ENCODE measurements around the gene RARA. TPM values are rescaled to one million over a fixed set of nuclear protein-coding genes. Genes with fewer than 3 reads are reported as not detected.

RARA gene
- total RNA-seq, 1 donor from 2014 or later, result 35.1 TPM

DNA sequence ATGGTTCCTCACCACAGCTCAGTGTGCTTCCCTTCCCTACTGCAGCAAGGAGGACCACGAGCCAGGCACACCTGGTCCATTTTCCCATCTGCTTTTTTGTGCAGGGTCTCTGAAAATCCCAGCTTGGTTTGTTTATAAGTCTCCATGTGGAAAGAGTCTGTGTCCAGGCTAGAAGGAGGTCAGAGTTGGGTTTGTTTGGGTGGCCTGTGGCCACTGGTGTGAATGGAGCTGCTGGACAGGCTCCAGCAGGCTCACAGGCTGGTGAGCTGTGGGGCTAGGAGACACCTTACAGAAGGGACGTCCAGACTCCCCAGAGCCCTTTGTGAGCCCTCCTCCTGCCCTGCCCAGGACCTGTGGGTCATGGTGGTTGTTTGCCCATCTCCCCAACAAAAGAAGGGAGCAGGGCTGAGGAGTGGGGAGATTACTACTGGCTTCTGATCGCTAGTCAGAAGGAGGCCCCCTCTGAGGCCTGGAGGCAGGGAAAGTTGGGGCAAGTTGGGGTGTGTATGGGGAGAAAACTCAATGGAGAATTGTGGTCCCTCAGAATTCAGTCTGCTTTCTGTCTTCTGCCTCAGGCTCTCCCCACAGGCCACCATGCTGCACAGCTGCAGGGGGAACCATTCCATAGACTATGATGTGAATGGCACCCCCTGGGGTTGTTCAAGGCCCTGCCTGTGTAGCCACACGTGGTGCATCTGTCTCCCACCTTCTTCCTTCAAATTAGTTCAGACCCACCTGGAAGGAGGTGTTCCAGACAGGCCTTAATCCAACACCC, 4.1 kb downstream of the RARA start:
- no peaks in the 10 kb centered on the region for H3K36me3 Mint-ChIP-seq (ENCODE audit: low read depth)
- no peak for DNase-seq (ENCODE audit: low spot score)
- intact Hi-C loops (cut with micrococcal nuclease), result no loop called here
- no peaks in the 10 kb centered on the region for H3K27me3 Mint-ChIP-seq (ENCODE audit: low read depth)
- peaks cover 39% of the 10 kb centered on the region for H3K4me1 Mint-ChIP-seq (ENCODE audit: low read depth)
- H3K27ac Mint-ChIP-seq, result no peak overlapping the region
- no peaks in the 10 kb centered on the region for H3K9me3 Mint-ChIP-seq
- H3K4me3 Mint-ChIP-seq (ENCODE audit: low read depth), result no peak overlapping the region

DNA sequence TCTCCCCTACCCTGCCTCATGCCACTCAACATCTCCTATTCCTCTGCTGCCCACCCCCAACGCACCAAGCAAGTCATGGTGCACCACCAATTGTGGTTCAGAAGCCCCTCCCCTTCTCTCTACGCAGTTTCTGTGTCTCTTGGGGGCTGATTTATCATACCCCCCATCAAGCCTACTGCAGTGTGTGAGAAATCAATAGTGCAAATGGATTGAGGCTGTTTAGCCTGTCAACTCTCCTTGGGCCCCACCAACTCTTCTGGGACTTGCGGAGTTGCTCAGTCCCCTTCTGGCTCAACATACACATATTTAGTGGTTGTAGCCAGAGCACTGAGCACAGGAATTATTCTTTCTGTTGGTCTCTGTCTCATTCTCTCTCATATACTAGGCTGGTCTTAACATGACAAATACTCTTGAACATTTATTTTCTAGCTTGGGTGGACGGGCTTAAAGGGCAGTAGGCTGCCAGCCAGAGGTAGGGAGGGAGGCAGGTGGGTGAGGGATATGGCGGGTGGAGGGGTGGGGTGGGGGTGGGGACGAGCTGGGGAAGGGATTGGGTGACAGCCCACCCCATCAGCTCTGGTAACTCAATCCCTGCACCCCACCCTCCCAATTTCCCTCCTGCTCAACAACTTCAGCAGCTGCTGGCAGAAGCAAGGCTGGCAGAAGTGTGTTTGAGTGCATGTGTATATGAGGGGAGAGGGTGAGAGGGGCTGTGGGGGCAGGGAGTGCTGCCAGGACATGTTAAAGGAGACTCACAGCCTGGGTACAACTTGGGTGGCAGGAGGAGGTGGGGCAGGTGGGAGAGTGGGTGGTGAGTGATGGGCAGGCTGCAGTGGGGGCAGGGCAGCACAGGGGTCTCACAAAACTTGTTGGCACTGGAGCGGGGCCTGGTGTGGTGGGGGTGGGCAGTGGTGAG, 4.9 kb downstream of the RARA start:
- peak overlapping the region; percentile 33 for H3K27ac Mint-ChIP-seq
- H3K36me3 Mint-ChIP-seq (ENCODE audit: low read depth), result no peaks in the 10 kb centered on the region
- no peak for DNase-seq (ENCODE audit: low spot score)
- intact Hi-C loops (cut with micrococcal nuclease), result no loop called here
- no peak overlapping the region for H3K4me3 Mint-ChIP-seq (ENCODE audit: low read depth)
- no peaks in the 10 kb centered on the region for H3K9me3 Mint-ChIP-seq
- peaks cover 40% of the 10 kb centered on the region for H3K4me1 Mint-ChIP-seq (ENCODE audit: low read depth)
- no peaks in the 10 kb centered on the region for H3K27me3 Mint-ChIP-seq (ENCODE audit: low read depth)

DNA sequence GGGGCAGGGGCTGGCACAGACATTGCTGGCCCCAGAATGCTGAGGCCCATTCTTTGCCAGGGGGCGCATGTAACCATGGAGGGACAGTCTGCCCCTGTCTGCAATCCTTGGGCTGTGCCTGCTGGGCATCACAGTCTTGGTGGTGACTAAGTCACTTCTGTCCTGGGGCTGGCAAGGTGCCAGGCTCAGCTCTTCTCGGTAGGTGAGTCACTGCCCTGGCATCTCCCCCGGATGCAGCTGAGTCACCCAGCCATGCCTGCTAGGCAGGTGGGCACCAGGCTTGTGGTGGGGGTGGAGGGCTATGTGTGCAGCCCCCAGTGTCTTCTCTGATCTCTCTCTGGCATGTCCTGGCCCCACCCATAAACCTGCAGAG, 5.6 kb downstream of the RARA start:
- no peak for DNase-seq (ENCODE audit: low spot score)
- Mint-ChIP-seq H3K9me3 (no peaks in the 10 kb centered on the region), H3K36me3 (ENCODE audit: low read depth) (no peaks in the 10 kb centered on the region), H3K4me3 (ENCODE audit: low read depth) (no peak overlapping the region), H3K4me1 (ENCODE audit: low read depth) (peaks cover 42% of the 10 kb centered on the region), H3K27me3 (ENCODE audit: low read depth) (no peaks in the 10 kb centered on the region), H3K27ac (peak overlapping the region; percentile 33)
- intact Hi-C loops (cut with micrococcal nuclease), result no loop called here

DNA sequence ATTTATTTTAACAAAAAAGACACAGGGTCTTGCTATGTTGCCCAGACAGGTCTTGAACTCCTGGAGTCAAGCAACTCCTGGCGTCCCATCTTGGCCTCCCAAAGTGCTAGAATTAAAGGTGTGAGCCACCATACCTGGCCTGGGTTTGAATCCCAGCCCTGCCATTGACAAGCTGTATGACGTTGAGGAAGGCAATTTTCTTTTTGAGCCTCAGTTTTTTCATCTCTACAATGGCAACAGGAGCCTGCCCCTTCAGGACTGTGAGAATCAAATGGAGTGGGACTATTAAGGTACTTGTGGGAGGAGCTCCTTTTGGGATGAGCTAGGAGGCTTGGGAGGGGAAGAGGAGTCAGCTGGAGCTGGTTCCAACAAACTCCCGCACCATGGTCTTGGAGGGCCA, 6.2 kb downstream of the RARA start:
- no peak overlapping the region for H3K4me3 Mint-ChIP-seq (ENCODE audit: low read depth)
- peaks cover 46% of the 10 kb centered on the region for H3K4me1 Mint-ChIP-seq (ENCODE audit: low read depth)
- no peaks in the 10 kb centered on the region for H3K36me3 Mint-ChIP-seq (ENCODE audit: low read depth)
- no peaks in the 10 kb centered on the region for H3K27me3 Mint-ChIP-seq (ENCODE audit: low read depth)
- H3K9me3 Mint-ChIP-seq, result no peaks in the 10 kb centered on the region
- intact Hi-C loops (cut with micrococcal nuclease), result no loop called here
- no peak for DNase-seq (ENCODE audit: low spot score)
- H3K27ac Mint-ChIP-seq, result no peak overlapping the region

DNA sequence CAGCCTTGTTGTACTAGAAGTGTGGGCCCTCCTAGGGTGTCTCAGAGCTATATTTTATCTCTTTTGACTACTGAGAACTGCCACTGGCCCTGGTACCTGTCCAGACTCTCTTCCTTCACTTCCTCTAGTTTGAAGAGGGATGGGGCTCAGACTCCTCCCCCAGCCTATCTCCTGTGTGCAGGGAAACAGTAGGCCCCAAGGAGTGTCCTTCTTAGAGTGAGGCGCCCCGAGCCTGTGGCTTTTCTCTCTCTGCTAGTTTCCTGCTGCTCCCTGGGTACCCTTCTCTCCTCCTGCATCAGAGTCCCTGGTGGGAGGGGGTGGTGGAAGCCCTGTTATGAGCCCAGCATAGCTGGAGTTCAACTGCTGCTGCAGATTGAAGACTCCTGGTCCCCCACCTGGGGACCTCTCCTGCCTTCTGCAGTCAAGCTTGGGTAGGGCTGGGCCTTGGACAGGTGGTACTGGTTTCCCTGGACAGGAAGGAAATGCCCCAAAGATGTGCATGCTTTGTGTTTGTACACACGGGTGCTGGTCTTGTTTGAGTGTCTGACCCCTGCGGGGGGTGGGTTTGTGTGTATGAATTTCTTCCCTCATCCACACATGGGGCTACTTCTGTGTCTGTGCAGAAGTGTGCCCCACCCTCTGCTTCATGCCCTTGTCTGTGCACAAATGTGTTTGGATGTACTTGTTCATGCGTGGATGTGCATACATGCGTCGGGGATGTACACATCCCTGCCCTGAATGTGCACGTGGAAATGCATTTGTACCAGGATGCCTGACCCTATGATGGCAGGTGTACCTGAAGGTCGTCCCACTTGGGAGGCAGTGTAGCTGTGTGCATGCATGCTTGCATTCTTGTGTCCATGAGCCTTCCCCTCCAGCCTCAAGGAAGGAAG, 6.9 kb downstream of the RARA start:
- Mint-ChIP-seq H3K36me3 (ENCODE audit: low read depth) (no peaks in the 10 kb centered on the region), H3K4me3 (ENCODE audit: low read depth) (no peak overlapping the region), H3K4me1 (ENCODE audit: low read depth) (peaks cover 52% of the 10 kb centered on the region), H3K9me3 (no peaks in the 10 kb centered on the region), H3K27ac (peak overlapping the region; percentile 12), H3K27me3 (ENCODE audit: low read depth) (no peaks in the 10 kb centered on the region)
- intact Hi-C loops (cut with micrococcal nuclease), result no loop called here
- DNase-seq (ENCODE audit: low spot score), result no peak

DNA sequence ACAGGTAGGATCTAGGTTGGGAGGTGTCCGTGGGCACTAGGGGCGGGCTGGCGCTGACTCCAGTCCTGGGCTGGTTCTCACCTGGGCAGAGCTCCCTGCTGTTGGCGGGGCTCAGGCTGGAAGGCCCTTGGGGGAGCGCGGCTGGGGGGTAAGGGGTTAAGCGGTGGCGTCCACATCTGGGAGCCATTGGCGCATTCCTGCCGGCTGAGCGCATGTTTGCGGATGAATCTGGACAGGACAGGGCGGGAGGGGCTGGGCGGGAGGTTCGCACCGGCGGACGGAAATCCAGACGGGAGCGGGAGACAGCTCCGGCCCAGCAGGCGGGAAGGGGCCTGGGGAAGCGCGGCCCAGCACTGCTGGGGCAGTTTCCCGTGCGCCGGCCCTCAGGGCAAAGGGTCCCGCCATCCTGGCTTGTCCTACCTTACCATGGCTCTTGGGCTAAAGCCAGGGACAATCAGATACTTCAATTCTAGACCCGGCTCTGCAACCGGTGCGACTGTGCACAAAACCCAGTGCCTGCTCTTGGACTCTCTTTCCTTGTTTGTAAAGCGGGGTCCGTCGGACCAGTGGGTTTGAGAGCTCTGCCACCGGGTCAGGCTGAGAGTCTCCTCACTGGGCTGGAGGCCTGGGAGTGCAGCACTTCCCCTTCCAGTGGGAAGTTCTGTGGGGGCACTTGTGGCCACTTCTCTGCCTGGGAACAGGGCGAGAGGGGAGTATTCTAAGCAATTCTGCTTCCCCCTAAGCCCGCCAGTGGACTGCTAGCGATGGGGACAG, 7.8 kb downstream of the RARA start:
- Mint-ChIP-seq H3K27ac (peak overlapping the region; percentile 5), H3K4me3 (ENCODE audit: low read depth) (no peak overlapping the region), H3K27me3 (ENCODE audit: low read depth) (no peaks in the 10 kb centered on the region), H3K36me3 (ENCODE audit: low read depth) (no peaks in the 10 kb centered on the region), H3K4me1 (ENCODE audit: low read depth) (peaks cover 57% of the 10 kb centered on the region), H3K9me3 (no peaks in the 10 kb centered on the region)
- DNase-seq (ENCODE audit: low spot score), result no peak
- intact Hi-C loops (cut with micrococcal nuclease), result no loop called here

DNA sequence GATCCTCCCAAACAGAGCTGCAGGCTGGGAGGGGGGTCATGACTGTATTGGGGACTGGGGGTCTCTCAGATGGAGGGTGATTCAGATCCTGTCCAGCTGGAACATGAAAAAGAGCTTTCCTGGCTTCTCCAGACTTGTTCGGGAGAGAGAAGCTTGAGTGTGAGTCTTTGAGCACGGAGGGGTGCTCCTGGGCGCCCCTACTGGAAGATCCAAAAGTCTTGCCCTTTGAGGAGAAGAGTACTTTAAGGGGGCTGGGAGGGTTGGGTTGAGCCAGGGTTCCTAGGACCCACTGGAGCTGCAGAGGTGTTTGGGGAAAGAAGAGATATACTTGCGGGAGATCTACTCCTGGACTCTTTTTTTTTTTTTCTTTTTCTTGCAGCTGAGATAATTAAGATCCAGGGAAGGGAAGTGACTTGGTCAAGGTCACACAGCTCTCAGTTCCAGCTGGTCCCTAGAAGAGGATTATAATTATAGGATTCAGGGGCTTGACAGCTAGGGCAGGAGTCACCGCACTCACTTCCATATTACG, 8.4 kb downstream of the RARA start:
- DNase-seq (ENCODE audit: low spot score), result no peak
- peak overlapping the region; percentile 78 for H3K27ac Mint-ChIP-seq
- intact Hi-C loops (cut with micrococcal nuclease), result no loop called here
- H3K4me3 Mint-ChIP-seq (ENCODE audit: low read depth), result peak overlapping the region; percentile 92
- peaks cover 55% of the 10 kb centered on the region for H3K4me1 Mint-ChIP-seq (ENCODE audit: low read depth)
- H3K9me3 Mint-ChIP-seq, result no peaks in the 10 kb centered on the region
- H3K36me3 Mint-ChIP-seq (ENCODE audit: low read depth), result no peaks in the 10 kb centered on the region
- no peaks in the 10 kb centered on the region for H3K27me3 Mint-ChIP-seq (ENCODE audit: low read depth)

DNA sequence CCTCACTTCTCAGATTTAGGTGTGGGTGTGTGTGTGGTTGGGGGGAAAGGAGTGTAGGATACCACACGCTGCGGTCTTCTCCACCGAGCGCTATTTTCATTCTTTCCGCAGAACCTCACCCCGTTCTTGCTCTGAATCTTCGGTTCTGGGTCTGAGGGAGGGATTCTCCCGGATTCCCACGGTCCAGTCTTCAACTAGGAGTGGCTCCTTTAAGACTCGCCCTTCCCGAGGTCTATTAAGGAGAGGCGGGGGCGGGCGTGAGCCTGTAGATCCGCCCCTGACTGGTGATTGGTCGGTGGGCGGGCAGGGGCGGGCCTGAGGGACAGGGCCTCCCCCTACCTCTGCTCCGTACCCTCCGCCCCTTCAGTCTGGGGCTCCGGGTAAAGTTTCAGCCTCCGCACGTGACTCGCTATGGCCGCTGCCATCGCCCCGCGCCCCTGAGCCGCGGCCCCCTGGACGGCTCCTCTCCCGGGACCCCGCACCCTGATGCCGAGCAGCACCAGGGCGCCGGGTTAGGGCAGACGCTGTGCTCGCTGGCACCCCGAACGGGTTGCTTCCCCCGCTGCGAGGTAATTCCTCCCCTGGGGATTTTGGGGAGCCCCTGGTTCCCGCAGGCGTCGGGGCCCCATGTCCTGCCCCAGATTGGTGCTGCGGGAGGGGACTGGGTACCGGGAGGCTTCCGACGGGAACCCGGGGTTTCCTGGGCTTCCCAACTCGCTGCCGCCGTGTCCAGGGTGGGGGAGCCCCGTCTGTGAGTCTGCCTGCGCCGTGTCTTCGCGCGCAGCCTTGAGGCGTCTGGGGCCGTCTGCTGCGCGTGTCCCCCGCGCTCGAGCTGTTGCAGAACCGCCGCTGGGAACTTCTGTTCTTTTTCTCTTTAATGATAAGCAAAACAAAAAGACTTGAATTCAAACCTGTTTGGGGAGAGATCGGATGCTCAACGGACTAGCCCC, 9.2 kb downstream of the RARA start:
- DNase-seq (ENCODE audit: low spot score), result peak; percentile 87
- no peaks in the 10 kb centered on the region for H3K27me3 Mint-ChIP-seq (ENCODE audit: low read depth)
- intact Hi-C loops (cut with micrococcal nuclease), result loop anchor here (2.0 kb wide), 1 partner anchor 31 kb away; the partner anchor contains the start of gene CDC6
- H3K27ac Mint-ChIP-seq, result peak overlapping the region; percentile 81
- H3K9me3 Mint-ChIP-seq, result no peaks in the 10 kb centered on the region
- H3K4me3 Mint-ChIP-seq (ENCODE audit: low read depth), result peak overlapping the region; percentile 92
- H3K36me3 Mint-ChIP-seq (ENCODE audit: low read depth), result no peaks in the 10 kb centered on the region
- H3K4me1 Mint-ChIP-seq (ENCODE audit: low read depth), result peaks cover 58% of the 10 kb centered on the region

DNA sequence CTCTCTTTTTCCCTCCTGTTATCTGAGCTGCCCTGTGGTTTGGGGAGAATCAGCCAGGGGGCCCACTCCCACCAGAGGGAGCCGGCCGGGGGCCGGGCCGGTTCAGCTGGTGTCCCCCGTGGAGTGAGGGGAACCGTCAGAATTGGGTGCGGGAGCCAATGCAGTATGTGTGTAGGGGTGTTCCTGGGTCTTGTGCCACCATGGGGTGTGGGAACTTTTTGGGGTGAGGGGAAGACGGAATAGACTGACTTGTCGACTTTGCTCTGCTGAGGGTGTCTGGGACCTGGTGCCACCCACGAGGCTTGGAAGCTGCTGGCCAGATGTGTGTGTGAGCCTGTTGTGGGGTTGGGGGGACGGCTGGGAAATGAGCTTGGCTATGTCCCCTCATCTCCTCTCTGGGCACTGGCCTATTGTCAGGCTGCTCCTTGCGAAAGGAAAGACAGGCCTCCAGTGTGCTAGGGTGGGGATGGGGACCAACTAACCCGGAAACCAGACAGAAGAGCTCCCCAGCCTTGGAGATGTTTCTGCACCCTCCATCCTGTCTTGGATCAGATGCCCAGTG, 9.9 kb downstream of the RARA start:
- peak overlapping the region; percentile 92 for H3K4me3 Mint-ChIP-seq (ENCODE audit: low read depth)
- no peaks in the 10 kb centered on the region for H3K36me3 Mint-ChIP-seq (ENCODE audit: low read depth)
- no peaks in the 10 kb centered on the region for H3K27me3 Mint-ChIP-seq (ENCODE audit: low read depth)
- H3K27ac Mint-ChIP-seq, result peak overlapping the region; percentile 57
- H3K9me3 Mint-ChIP-seq, result no peaks in the 10 kb centered on the region
- intact Hi-C loops (cut with micrococcal nuclease), result loop anchor here (2.0 kb wide), 1 partner anchor 32 kb away; the partner anchor contains the start of gene CDC6
- DNase-seq (ENCODE audit: low spot score), result no peak
- peaks cover 65% of the 10 kb centered on the region for H3K4me1 Mint-ChIP-seq (ENCODE audit: low read depth)

DNA sequence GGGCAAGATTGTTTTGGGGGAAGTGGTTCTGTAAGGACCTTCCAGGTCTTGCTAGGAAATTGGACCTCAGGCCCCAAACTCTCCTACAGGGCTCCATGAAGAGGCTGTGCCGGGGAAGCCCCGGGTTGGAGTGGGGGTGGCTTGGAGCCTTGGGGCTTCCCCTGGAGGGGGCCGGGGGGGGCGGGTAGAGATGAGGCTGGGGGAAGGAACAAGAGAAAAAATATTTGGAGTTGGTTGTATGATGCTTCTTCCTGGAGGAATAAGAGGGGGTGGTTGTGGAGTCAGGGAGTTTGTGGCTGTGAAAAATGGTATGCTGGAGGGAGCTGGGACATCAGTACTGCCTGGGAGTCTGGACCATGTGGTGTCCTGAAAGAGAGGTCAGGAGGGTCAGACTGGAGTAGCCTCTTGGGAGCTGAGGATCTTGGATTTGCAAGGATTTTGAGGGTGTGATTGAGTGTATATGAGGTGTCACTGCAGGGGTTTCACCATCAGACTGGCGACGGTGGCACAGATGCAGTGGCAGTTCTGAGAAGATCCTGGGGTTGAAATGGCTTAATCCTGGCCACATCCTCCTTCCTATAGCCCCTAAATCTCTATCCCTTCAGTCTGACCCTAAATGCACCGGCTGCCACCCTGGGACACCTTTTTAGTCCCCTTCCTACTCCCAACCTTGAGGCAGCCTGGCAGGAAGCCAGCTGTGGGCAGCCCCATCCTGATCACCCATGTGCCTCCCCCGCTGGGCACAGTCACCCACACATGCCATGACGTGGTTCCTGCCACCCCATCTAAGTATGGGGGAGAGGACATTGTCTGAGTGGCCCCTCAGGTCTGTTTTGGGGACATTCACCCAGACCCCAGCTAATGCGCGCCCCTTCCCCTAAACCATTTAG, 10.9 kb downstream of the RARA start:
- intact Hi-C loops (cut with micrococcal nuclease), result loop anchor here (2.0 to 5.0 kb wide), 2 partner anchors 33 to 222 kb away; partner anchors contain the start of gene CDC6
- no peaks in the 10 kb centered on the region for H3K36me3 Mint-ChIP-seq (ENCODE audit: low read depth)
- peaks cover 65% of the 10 kb centered on the region for H3K4me1 Mint-ChIP-seq (ENCODE audit: low read depth)

More for the DNA sequence above, 10.9 kb downstream of the RARA start:
- Mint-ChIP-seq H3K9me3 (no peaks in the 10 kb centered on the region), H3K27me3 (ENCODE audit: low read depth) (no peaks in the 10 kb centered on the region), H3K27ac (peak overlapping the region; percentile 56), H3K4me3 (ENCODE audit: low read depth) (peak overlapping the region; percentile 92)
- DNase-seq (ENCODE audit: low spot score), result no peak
